ENCODE data around the gene MIEN1.
A peak's percentile ranks its signal among the peaks of the same experiment; 100 is the strongest.
"Not testable (repeated sequence)": the region's sequence is repeated elsewhere in the genome, so short reads cannot be mapped to it uniquely, and the experiment has no call there.

The MIEN1 gene

DNA sequence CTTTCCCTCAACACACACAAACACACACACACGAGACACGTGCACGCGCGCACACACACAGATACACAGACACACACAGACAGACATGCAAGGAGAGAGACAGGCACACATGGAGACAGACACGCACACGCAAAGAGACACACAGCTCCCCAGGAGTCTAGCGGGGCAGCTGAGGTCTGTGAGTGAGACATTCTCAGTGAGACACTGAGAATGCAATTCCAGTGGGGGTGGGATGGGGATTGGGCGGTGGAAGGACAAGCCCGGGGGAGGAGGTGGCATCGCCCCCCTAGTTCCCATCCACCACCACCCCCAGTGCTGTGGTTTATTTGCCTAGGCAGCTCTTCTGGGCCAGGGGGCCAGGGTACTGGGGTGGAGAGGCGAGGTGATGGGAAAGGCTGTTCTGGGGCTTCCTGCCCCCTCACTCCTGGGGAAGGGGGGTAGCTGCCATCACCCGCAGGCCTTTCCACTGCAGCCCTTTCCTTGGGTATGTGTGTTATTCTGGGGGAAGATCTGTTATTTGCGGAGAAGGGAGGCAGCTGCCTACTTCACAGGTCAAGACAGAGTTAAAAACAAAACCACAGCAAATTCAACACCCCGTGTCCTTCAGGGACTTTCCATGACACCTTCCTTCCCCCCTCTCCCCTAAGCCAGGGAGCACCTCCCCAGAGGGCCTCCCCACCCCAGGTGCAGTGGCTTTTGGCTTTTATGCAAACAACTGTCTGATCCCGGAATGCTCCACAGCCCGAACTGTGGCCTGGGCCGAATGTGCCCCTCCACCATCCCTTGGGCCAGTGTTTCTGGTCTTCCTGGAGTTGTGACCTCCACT lies 25.4 kb upstream of the MIEN1 start:
- DNase-seq (ENCODE audit: low spot score), result no peak

GRCh38 chr17:39754958-39755553 lies 24.7 kb upstream of the MIEN1 start:
- peak; percentile 22 for DNase-seq (ENCODE audit: low spot score)

DNA sequence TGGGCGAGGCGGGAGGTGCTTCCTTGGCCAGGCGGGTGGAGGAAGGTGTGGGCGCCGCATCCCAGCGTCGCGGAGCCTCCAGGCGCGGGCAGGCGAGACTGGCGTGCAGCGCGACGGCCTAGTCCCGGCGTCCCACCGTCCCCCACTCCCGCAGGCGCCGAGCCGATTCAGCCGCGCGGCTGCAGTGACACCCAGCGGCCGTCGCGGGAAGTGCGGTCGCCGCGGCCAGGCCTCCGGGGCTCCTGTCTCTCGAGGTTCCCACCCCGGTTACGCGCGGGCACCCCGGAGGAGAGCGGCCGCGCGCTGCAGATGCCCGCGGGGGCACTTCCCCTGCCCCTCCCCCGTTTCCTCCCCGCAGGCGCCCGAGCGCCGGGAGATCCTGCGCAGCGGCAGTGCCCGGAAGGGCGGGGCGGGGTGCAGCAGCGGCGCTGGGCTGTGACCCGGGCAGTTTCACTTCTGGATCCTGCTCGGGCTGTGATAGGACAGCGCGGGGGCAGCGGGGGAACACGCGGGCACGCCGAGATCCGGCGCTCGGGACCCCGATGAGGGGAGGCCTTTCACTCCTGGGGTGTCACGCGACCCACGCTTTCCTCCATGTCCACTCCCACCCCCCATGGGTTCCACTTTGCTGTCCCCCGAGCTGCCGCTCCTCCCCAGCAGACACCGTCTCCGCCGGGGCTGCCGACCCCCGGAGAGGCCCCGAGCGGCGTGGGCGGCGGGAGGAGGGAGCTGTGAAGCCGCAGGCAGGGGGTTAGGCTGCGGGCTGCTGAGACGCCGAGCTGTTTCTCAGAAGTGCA lies 24.0 kb upstream of the MIEN1 start:
- peak; percentile 98 for DNase-seq (ENCODE audit: low spot score)

DNA sequence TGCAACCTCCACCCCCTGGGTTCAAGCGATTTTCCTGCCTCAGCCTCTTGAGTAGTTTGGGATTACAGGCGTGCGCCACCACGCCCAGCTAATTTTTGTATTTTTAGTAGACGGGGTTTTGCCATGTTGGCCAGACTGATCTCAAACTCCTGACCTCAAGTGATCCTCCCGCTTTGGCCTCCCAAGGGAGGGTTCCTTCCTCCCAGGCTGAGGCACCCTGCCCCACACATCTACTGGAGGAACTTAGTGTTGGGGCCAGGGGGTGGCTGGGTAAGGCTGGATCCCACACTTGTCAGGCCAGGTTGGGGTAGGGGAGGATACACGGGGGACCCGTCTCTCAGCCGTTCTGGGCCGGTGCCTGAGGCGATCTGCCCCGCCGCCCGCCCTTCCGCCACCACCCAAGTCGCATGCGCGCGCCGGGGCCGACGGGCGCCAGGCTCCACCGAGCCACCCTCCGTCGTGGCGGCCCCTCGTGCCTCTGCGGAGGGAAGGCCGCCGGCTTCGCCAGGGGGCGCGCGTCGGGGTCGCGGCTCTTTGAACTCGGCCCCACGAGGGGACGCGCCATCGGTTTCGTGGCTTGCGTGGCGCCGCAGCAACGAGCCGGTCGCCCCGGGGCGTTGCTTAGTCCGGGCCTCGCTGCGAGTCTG lies 23.3 kb upstream of the MIEN1 start:
- DNase-seq (ENCODE audit: low spot score), result peak; percentile 58

DNA sequence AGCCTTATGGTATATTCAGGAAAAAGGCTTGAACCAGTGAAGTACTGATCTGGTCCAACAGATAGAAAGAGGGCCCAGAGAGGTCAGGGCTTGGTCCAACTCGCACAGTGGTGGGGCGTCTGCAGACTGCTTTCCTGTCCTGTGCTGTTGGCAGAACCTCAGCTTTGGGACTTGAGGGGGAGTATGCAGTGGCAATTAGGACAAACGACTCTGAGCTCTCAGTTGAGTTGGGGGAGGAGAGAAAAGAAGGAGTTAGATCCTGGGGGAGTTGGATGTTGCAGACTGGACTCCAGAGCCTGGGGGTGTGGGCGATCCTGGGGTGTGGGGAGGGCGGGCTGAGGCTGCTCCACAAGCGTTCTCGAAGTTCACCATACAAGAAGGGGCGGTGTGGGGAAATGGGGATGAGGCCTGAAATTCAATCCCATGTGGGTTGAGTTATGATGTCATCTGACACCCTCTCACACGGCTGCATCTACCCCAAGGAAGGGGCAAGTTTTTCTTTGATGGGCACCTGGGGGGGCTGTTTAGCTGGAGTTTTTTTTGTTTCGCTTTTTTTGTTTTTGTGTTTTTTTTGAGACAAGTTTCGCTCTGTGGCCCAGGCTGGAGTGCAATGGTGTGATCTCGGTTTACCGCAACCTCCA lies 22.0 kb upstream of the MIEN1 start:
- DNase-seq (ENCODE audit: low spot score), result no peak

DNA sequence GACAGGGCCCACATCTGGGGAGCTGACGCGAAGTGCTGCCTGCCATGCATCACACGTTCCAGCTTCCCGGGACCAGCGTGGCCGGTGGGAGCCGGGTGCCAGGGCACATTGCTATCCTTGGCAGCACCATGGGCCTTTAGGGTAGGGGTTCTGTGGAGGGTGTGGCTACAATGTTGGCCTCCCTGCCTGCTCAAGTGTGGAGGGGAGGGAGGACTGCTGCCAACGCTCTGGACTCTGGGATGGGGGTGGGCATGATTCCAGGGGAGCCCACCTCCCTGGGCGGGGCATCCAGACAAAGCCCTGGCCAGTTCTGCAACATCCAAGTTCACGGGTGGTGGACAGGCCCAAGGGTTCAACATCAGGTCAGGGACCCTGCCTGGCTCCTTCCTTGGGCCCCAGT lies 21.3 kb upstream of the MIEN1 start:
- no peak for DNase-seq (ENCODE audit: low spot score)

- DNase-seq (ENCODE audit: low spot score), result no peak
Measured at GRCh38 chr17:39751016-39751543, 20.7 kb upstream of the MIEN1 start.

- DNase-seq (ENCODE audit: low spot score), result no peak
Measured at GRCh38 chr17:39750131-39751015, 20.0 kb upstream of the MIEN1 start.

- not testable (repeated sequence) for DNase-seq (ENCODE audit: low spot score)
Measured at GRCh38 chr17:39748444-39749034, 18.2 kb upstream of the MIEN1 start.

DNA sequence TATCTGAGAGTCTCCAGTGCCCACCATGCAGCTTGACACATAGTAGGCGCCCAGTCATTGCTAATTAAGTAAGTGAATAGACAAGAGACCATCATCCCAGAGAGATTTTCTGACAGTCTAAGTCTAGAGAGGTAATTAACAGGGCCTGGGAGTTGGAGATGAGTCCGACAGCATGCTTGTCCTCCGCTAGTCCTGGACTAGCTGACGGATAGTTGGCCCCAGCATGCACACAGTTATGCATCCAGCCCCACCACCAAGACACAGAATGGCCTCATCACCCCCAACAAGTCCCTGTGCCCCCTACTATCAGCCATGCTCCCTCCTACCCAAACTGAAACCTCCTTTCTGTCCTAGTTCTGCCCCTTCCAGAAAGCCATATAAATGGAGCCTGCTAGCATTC lies 17.4 kb upstream of the MIEN1 start:
- DNase-seq (ENCODE audit: low spot score), result no peak

DNA sequence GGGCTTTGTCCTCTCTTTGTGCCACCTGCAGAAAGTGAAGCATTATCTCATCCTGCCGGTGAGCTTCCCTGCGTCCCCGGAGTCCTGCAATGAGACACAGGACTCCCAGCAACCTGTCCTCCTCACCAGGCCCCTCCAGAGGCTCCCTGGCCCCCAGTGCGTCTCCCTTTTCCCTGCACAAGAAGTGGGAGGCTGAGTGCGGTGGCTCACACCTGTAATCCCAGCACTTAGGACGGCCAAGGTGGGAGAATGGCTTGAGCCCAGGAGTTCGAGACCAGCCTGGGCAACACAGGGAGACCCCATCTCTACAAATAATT lies 15.8 kb upstream of the MIEN1 start:
- no peak for DNase-seq (ENCODE audit: low spot score)

DNA sequence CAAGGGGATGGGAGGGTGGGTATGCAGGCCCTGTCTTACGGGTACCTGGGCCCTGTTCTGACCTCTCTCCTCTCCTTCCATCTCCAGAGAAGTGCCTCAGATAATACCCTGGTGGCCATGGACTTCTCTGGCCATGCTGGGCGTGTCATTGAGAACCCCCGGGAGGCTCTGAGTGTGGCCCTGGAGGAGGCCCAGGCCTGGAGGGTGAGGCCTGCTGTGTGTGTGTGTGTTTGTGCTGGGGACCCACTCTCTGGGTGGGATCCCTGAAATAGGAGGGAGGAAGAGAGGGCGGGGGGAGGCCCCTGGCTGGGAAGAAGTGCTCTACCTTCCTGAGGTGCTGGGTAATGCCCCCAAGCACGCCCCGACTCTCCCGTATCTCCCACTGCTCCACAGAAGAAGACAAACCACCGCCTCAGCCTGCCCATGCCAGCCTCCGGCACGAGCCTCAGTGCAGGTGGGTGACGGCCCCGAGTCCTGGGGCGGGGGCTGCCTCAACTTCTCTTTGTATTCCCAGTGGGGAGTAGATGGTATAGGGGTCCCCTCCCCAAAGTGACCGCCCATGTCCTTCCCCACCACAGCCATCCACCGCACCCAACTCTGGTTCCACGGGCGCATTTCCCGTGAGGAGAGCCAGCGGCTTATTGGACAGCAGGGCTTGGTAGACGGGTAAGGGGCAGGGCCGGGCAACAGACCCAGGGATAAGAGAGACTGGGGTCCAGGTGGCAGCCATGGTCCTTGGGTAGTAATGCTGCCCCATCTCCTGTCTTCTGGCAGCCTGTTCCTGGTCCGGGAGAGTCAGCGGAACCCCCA lies 15.2 kb upstream of the MIEN1 start:
- DNase-seq (ENCODE audit: low spot score), result no peak

DNA sequence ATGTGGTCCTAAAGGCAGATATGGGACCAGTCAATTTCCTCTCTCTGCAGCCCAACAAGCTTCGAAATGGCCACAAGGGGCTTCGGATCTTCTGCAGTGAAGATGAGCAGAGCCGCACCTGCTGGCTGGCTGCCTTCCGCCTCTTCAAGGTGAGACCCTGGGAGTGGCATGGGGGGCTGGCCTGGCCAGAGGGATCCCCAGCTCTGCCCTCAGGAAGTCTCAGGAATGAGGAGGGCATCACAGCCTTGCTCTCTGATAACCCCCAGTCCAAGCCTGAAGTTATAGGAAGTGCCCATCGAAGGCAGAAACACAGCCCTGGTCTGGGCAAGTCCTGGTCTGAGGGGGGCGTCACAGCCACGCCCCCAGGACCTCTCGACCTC lies 14.5 kb upstream of the MIEN1 start:
- no peak for DNase-seq (ENCODE audit: low spot score)

DNA sequence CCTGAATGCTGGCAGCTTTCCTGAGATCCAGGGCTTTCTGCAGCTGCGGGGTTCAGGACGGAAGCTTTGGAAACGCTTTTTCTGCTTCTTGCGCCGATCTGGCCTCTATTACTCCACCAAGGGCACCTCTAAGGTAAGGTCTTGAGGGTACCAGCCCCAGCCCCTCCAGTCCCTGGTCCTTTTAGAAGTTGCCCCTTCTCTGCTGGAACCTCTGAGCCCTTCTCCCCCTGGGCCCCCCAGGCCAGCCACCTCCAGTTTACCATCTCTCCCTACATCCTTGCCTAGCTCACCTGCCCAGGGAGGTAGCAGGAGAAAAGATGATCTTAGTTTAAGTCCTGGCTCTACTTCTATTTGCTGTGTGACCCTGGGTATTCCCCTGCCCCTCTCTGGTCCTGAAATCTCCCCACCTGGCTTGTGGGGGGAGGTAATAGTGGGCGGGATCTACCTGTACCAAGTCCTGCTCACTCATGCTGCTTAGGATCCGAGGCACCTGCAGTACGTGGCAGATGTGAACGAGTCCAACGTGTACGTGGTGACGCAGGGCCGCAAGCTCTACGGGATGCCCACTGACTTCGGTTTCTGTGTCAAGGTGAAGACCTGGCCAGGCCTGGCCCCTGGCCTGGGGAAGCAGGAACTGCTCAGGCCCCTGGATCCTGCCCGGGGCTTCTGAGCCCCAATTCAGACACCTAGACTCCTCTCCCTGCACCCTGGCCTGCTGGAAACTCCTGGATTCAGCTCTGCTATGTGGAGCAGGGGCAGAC lies 13.9 kb upstream of the MIEN1 start:
- no peak for DNase-seq (ENCODE audit: low spot score)

- DNase-seq (ENCODE audit: low spot score), result no peak
Measured at GRCh38 chr17:39742856-39743436, 12.6 kb upstream of the MIEN1 start.

DNA sequence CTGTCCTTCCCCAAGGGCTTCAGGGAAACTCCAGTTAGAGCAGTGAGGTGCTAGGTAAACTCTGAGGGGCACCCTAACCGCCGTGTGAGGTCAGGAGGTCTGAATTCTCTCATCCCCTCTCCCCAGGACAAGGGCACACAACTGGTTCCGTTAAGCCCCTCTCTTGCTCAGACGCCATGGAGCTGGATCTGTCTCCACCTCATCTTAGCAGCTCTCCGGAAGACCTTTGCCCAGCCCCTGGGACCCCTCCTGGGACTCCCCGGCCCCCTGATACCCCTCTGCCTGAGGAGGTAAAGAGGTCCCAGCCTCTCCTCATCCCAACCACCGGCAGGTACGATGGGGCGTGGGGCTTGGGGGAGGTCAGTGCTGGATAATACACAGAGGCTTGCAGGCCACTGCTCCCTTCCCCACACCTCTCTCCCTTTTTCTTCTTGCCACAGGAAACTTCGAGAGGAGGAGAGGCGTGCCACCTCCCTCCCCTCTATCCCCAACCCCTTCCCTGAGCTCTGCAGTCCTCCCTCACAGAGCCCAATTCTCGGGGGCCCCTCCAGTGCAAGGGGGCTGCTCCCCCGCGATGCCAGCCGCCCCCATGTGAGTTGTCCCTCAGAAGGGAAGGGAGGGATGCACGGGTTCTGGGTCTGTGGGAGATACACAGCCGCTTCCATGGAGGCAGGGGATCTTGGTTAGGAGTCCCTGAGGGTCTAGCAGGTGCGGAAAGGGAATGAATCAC lies 12.0 kb upstream of the MIEN1 start:
- no peak for DNase-seq (ENCODE audit: low spot score)

- DNase-seq (ENCODE audit: low spot score), result peak; percentile 34
Measured at GRCh38 chr17:39740357-39741111, 10.2 kb upstream of the MIEN1 start.

Data from AG08395 (cell line).